T-cell (primary cell): Measurements from ENCODE around the gene TECPR2. TPM values are rescaled to one million over a fixed set of nuclear protein-coding genes. Genes with fewer than 3 reads are reported as not detected.

Source experiments
- ATAC-seq, 4 experiments: fragments of 200-7000 bp in 3 of 4; fragments of 150-1000 bp in 1 of 4; cut with Tn5 transposase; replicated peaks in 1 of 4; 1 replicate in 3 of 4; 2 replicates in 1 of 4; pipeline ENCODE4 v1.10.0; 2021; ENCODE audit warnings: moderate library complexity in 3 of 4, mild to moderate bottlenecking in 2 of 4, moderate number of reproducible peaks in 1 of 4
- CTCF ChIA-PET, 2 donors: fragments of 300-600 bp; sonication (Branson Sonifier 250); formaldehyde crosslinking; loops; one replicate each; lab custom pipeline; 2022; ENCODE audit warnings: antibody characterized with exemption in 2 of 2; lab: Charles Lee
- POLR2A ChIA-PET, 2 donors: fragments of 300-600 bp; sonication (Branson Sonifier 250); formaldehyde crosslinking; loops; one replicate each; lab custom pipeline; 2022; ENCODE audit warnings: antibody characterized with exemption in 2 of 2; lab: Charles Lee
- DNase-seq, 35 experiments: peaks; one replicate each; pipeline versions ENCODE4 v3.0.0 to v3.0.0-alpha.2; 2013 to 2023
- H3K27ac ChIP-seq: one replicate; pipeline ENCODE4 v1.5.1; 2013; ENCODE audit warnings: low read length
- H3K27me3 ChIP-seq, 2 experiments: replicated peaks in 1 of 2; 1 replicate in 1 of 2; 2 replicates in 1 of 2; pipeline versions ENCODE4 v1.6.1 to v1.7.0; 2013; ENCODE audit warnings: low read length in 1 of 2, mixed read lengths in 1 of 2; ENCODE audit not compliant: control insufficient read depth in 2 of 2, insufficient read depth in 2 of 2; ENCODE audit errors: extremely low read depth in 1 of 2
- H3K36me3 ChIP-seq, 2 donors: 1 replicate in 1 of 2; 2 replicates in 1 of 2; pipeline versions ENCODE4 v1.6.1 to v1.7.0; 2013; ENCODE audit warnings: low read length in 1 of 2; ENCODE audit not compliant: control insufficient read depth in 2 of 2, insufficient read depth in 1 of 2; ENCODE audit errors: extremely low read depth in 1 of 2
- H3K4me1 ChIP-seq, 2 experiments: 1 replicate in 1 of 2; 2 replicates in 1 of 2; pipeline versions ENCODE4 v1.6.1 to v1.7.0; 2013; ENCODE audit warnings: low read length in 2 of 2, mixed read lengths in 1 of 2; ENCODE audit not compliant: insufficient read depth in 2 of 2, control insufficient read depth in 1 of 2; ENCODE audit errors: extremely low read depth in 1 of 2
- H3K4me3 ChIP-seq, 2 donors: 1 replicate in 1 of 2; 2 replicates in 1 of 2; pipeline versions ENCODE4 v1.5.1 to v1.7.0; 2013; ENCODE audit warnings: mild to moderate bottlenecking in 2 of 2, low read length in 1 of 2, moderate library complexity in 1 of 2; ENCODE audit not compliant: control insufficient read depth in 1 of 2; ENCODE audit errors: extremely low read depth in 1 of 2
- H3K9me3 ChIP-seq: 2 replicates; pipeline ENCODE4 v1.7.0; 2013
- H3K27ac Mint-ChIP-seq, 2 donors: one replicate each; pipeline ENCODE4 v1.8.0; 2020 to 2021; ENCODE audit warnings: mild to moderate bottlenecking in 2 of 2, mixed read lengths in 2 of 2
- H3K27me3 Mint-ChIP-seq, 2 donors: one replicate each; pipeline ENCODE4 v1.8.0; 2021 to 2022; ENCODE audit warnings: mixed read lengths in 2 of 2
- H3K36me3 Mint-ChIP-seq: one replicate; pipeline ENCODE4 v1.8.0; 2021; ENCODE audit warnings: mixed read lengths
- H3K4me1 Mint-ChIP-seq, 3 donors: one replicate each; pipeline ENCODE4 v1.8.0; 2020 to 2022; ENCODE audit warnings: mixed read lengths in 3 of 3, mild to moderate bottlenecking in 1 of 3
- H3K4me3 Mint-ChIP-seq, 3 donors: one replicate each; pipeline ENCODE4 v1.8.0; 2020 to 2022; ENCODE audit warnings: mild to moderate bottlenecking in 3 of 3, mixed read lengths in 3 of 3, moderate library complexity in 3 of 3
- H3K9me3 Mint-ChIP-seq, 3 donors: one replicate each; pipeline ENCODE4 v1.8.0; 2020 to 2022; ENCODE audit warnings: mixed read lengths in 3 of 3
- WGBS: methylation state at CpG from one replicate; pipeline ENCODE4 v1.1.5; 2013; ENCODE audit warnings: missing lambda C conversion rate; ENCODE audit not compliant: insufficient coverage; 5-methylcytosine and 5-hydroxymethylcytosine counted together
- total RNA-seq, 35 experiments: library from RNA in 6 of 35; stranded (reverse) in 6 of 35; fragments of 120-200 nt in 1 of 35; gene quantifications; one replicate each; pipeline versions ENCODE4 v1.2.1 to v1.2.4 and lab custom pipeline; 2013 to 2026

The TECPR2 gene
- total RNA-seq, 5 donors from 2014 or later (not counting 1 experiment from before 2014, with no cell fraction given): 8.6 to 16.5 (median 10.8) TPM

DNA sequence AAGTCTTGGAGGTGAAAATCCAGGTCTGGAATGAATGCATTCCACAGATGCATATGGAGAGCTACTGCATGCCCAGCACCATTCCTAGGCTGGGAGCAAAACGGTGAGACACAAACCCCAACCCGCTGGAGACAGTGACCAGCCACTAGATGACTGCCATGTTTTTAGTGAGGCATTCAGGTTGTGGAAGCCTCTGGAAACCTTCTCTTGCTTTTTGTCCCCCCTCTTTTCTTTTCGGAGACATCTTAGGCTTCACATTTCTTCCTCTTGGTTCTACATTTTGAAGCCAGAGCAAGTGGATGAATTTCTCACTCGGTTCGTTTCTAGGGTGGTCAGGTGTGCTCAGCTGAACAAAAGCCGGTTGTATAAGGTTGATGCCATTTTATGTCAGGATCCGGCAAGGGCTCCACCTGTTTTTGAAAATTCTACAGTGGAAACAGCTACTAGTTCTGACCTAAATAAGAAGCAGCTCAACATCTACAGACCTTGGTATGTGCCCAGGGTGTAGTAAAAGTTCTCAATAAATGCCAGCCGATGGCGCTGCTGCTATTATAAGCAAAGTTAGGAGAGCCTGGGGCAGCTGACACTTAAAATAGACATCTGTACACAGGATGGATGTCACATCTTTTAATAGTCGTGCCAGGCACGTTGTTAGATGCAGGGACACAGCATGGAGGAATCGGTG is 45.0 kb upstream of the TECPR2 start:
- ATAC-seq (no peak), DNase-seq (peak in 11 of 35 experiments; percentile 7 to 52 (median 26))
- POLR2A ChIA-PET: interaction anchor here in 1 of 2 donors (0.7 to 1.6 kb wide), 3 partner anchors 10 to 15 kb away, joined by 3 to 12 read pairs (median 7); partner anchors contain the start of gene MOK
- Histone ChIP-seq H3K27me3 (no peaks in the 10 kb centered on the region), H3K4me3 (peak overlapping the region; percentile 55 to 62), H3K27ac (peak overlapping the region; percentile 56), H3K4me1 (peaks cover 28 to 58% of the 10 kb centered on the region in 2 experiments), H3K9me3 (no peaks in the 10 kb centered on the region), H3K36me3 (peaks cover 0 to 4% of the 10 kb centered on the region in 2 donors)
- Mint-ChIP-seq H3K36me3 (no peaks in the 10 kb centered on the region), H3K9me3 (no peaks in the 10 kb centered on the region), H3K4me1 (peaks cover 55 to 70% (median 68%) of the 10 kb centered on the region in 3 donors), H3K27me3 (peaks cover 0 to 2% of the 10 kb centered on the region in 2 donors), H3K4me3 (peak overlapping the region; percentile 94 to 95 (median 94)), H3K27ac (peak overlapping the region; percentile 93 to 96)
- 83% methylated on average over 9 of the region's 12 CpGs for WGBS
- CTCF ChIA-PET: interaction anchor here in 1 of 2 donors (2.8 kb wide), 1 partner anchor 13 kb away, joined by 28 read pairs; the partner anchor contains the start of gene MOK

DNA sequence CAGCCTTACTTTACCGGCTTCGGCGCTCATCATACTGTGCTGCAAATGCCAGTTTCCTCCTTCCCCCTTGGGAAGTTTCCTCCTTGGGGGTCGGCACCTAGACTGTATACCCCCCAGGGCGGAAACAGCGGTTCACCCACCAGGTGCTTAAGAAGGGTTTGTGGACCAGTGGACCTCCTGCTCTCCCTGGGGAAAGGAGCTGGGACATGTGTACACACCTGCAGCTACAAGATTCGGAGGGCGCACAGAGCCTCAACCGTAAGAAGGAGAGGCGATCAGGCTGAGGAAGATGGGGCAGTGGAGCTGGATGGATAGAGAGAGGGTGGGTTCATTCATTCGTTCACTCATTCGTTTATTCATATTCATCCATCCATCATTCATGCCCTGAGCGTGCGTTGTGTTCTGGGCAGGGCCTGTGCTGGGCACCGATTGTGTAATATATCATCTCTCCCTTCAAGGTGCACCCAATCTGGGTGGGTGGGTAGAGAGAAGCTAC is 43.9 kb upstream of the TECPR2 start:
- Mint-ChIP-seq H3K27ac (peak overlapping the region; percentile 96), H3K9me3 (no peaks in the 10 kb centered on the region), H3K4me3 (peak overlapping the region; percentile 94 to 95 (median 94)), H3K4me1 (peaks cover 52 to 74% (median 70%) of the 10 kb centered on the region in 3 donors), H3K27me3 (peaks cover 0 to 2% of the 10 kb centered on the region in 2 donors), H3K36me3 (no peaks in the 10 kb centered on the region)
- Histone ChIP-seq H3K4me3 (peak overlapping the region; percentile 86 to 99), H3K4me1 (peaks cover 28 to 53% of the 10 kb centered on the region in 2 experiments), H3K27ac (peak overlapping the region; percentile 95), H3K9me3 (no peaks in the 10 kb centered on the region), H3K27me3 (no peaks in the 10 kb centered on the region), H3K36me3 (peaks cover 0 to 4% of the 10 kb centered on the region in 2 donors)
- DNase-seq: peak in 1 of 35 experiments; percentile 14
- POLR2A ChIA-PET: interaction anchor here in 1 of 2 donors (0.6 to 1.6 kb wide), 2 partner anchors 14 to 44 kb away, joined by 6 to 7 read pairs; partner anchors contain the start of genes CINP, MOK and TECPR2
- 100% methylated on average over 3 of the region's 15 CpGs for WGBS
- CTCF ChIA-PET: interaction anchor here (1.2 to 2.8 kb wide), 2 partner anchors 14 kb away, joined by 3 to 28 read pairs; partner anchors contain the start of gene MOK (in 1 of the 2)
- no peak for ATAC-seq

DNA sequence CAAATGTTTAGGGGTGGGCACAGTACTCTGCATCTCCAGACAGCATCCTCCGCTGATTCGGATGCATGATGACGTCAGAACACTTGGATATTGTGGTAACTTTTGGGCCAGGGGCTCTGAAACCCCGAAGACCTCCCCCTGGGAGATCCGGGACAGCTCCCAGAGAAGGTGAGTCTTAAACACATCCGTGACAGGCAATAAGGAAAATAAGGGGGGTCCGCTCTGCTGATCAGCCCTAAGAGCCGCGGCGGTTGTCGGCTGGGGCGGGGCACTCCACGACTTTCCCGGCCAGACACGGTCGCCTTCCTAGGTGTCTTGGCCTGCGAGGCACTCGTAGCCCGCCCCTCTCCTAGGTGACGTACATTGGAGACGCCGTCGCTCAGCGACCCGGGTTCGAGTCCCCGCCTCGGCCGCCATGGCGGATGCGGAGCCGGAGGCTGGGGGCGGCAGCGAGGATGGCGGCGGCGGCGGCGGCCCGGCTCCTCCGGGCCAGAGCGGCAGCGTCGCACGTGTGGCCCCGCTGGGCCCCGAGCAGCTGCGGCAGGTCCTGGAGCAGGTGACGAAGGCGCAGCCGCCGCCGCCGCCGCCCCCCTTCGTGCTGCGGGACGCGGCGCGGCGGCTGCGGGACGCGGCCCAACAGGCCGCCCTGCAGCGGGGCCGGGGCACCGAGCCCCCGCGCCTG is 43.2 kb upstream of the TECPR2 start, which contains the start of gene ZNF839:
TSS of gene ZNF839 (plus strand) at position 396 of the 682 bp plus-strand sequence. CDS start at position 416, 20 bp downstream.
- Histone ChIP-seq H3K4me1 (peaks cover 28 to 49% of the 10 kb centered on the region in 2 experiments), H3K27me3 (no peaks in the 10 kb centered on the region), H3K4me3 (peak within 1 kb of the TSS; percentile 86 to 99), H3K27ac (peak within 1 kb of the TSS; percentile 95), H3K9me3 (no peaks in the 10 kb centered on the region), H3K36me3 (peaks cover 0 to 4% of the 10 kb centered on the region in 2 donors)
- Mint-ChIP-seq H3K4me3 (peak within 1 kb of the TSS; percentile 94 to 95 (median 94)), H3K9me3 (no peaks in the 10 kb centered on the region), H3K27me3 (peaks cover 0 to 2% of the 10 kb centered on the region in 2 donors), H3K36me3 (no peaks in the 10 kb centered on the region), H3K4me1 (peaks cover 45 to 67% (median 63%) of the 10 kb centered on the region in 3 donors), H3K27ac (peak within 1 kb of the TSS; percentile 96)
- under 1% methylated on average over 64 of the region's 71 CpGs for WGBS
- peak; percentile 71 to 76 (median 74) for ATAC-seq
- ChIA-PET POLR2A (interaction anchor here (0.6 to 1.6 kb wide), 4 partner anchors 11 to 162 kb away, joined by 3 to 7 read pairs (median 6); partner anchors contain the start of genes CINP (in 1 of the 2), MOK (in 1 of the 2) and TECPR2 (in 1 of the 2)), CTCF (interaction anchor here (1.2 to 1.5 kb wide), 2 partner anchors 14 to 15 kb away, joined by 3 read pairs; no protein-coding TSS in a partner anchor)
- peak; percentile 85 to 96 (median 91) for DNase-seq

DNA sequence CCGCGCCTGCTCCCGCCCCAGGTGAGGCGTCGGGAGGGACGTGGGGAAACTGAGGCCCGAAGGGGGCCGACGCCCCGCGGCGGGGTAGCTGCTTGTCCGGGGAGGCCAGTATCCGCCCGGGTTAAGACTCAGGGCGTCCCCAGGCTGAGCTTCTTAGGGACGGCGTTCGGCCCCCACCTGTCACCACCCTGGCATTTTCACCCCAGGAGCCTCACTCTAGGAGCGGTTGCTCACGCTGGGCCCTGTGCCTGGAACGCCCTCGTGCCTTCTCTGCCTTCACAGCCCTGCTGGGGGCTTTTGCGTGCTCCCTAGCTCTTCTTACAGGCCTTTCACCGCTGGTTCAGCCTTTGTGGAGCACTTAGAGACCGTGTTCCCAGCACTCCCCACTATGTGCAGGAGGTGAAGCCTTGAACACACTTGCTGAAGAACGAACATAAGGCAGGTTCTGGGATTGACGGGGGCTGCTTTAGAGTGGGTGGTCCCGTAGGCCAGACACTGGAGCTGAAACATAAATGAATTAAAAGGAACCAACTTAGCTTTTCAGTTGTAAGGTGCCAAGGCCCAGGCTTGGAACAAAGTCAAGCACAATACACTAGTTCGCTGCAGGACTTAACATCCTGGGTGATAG is 42.6 kb upstream of the TECPR2 start:
- H3K27me3 ChIP-seq: no peaks in the 10 kb centered on the region
- Mint-ChIP-seq H3K27me3 (peaks cover 0 to 2% of the 10 kb centered on the region in 2 donors), H3K27ac (peak overlapping the region; percentile 93 to 94), H3K4me3 (peak overlapping the region; percentile 80 to 95 (median 89)), H3K36me3 (no peaks in the 10 kb centered on the region), H3K9me3 (no peaks in the 10 kb centered on the region), H3K4me1 (peaks cover 43 to 61% (median 56%) of the 10 kb centered on the region in 3 donors)
- H3K4me1 ChIP-seq: peaks cover 28 to 46% of the 10 kb centered on the region in 2 experiments
- POLR2A ChIA-PET: interaction anchor here (0.6 kb wide), 2 partner anchors 12 to 163 kb away, joined by 3 to 5 read pairs; no protein-coding TSS in a partner anchor
- H3K36me3 ChIP-seq: peaks cover 0 to 4% of the 10 kb centered on the region in 2 donors
- H3K27ac ChIP-seq: peak overlapping the region; percentile 92
- ATAC-seq (peak; percentile 37 to 43 (median 40)), DNase-seq (peak in 33 of 35 experiments; percentile 11 to 69 (median 37))
- peak overlapping the region; percentile 70 to 99 for H3K4me3 ChIP-seq
- no peaks in the 10 kb centered on the region for H3K9me3 ChIP-seq
- WGBS: 5% methylated on average over 25 of the region's 30 CpGs
- CTCF ChIA-PET: interaction anchor here (0.5 to 1.5 kb wide), 3 partner anchors 14 to 360 kb away, joined by 3 to 4 read pairs (median 3); no protein-coding TSS in a partner anchor

DNA sequence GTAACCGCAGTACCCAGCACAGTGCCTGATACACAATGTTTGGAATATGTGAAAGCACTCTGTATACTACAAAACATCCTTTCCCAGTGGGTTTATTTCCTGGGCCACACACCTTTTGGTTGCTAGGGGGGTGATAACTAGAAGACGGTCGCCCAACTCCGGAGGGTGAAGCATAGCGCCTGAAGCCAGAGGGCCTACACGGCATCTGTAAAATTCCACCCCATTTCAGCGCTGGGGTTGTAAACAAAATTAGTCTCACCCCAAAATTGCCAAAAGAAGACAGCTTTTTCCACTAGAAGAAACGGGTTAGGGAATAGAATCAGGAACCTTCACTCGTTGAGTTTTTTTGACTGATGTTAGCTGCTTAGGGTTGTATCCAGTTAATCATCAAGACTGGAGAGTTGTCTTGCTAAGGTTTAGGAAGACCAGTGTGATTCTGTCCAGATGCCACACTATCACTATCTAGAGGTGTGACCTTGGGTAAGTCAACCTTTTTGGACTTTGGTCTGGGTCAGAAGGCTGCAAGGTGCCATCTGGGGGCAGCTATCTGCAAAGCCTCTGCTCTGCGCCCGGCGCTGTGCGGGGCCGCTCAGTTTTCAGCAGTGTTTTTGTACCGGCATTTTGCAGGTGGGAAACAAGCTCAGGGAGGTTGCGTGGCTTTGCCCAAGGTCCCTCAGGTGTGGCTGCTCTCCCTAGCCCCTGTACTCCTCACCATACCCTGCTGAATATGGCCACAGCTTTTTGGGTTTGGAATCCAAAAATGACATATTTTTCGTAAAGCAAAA is 41.9 kb upstream of the TECPR2 start:
- no peaks in the 10 kb centered on the region for H3K36me3 Mint-ChIP-seq
- 92% methylated on average over 10 of the region's 17 CpGs for WGBS
- ATAC-seq: no peak
- no peaks in the 10 kb centered on the region for H3K27me3 ChIP-seq
- H3K4me1 ChIP-seq: peaks cover 28 to 44% of the 10 kb centered on the region in 2 experiments
- no peaks in the 10 kb centered on the region for H3K9me3 Mint-ChIP-seq
- CTCF ChIA-PET: interaction anchor here (0.5 to 1.5 kb wide), 4 partner anchors 15 to 361 kb away, joined by 3 to 4 read pairs (median 4); no protein-coding TSS in a partner anchor
- H3K4me3 ChIP-seq: peak overlapping the region in 1 of 2 donors; percentile 70
- H3K27me3 Mint-ChIP-seq: peaks cover 0 to 2% of the 10 kb centered on the region in 2 donors
- peaks cover 0 to 4% of the 10 kb centered on the region in 2 donors for H3K36me3 ChIP-seq
- peak overlapping the region; percentile 80 to 95 (median 89) for H3K4me3 Mint-ChIP-seq
- DNase-seq: no peak
- POLR2A ChIA-PET: interaction anchor here in 1 of 2 donors (0.7 kb wide), 1 partner anchor 355 kb away, joined by 3 read pairs; no protein-coding TSS in a partner anchor
- H3K9me3 ChIP-seq: no peaks in the 10 kb centered on the region
- peak overlapping the region; percentile 93 to 94 for H3K27ac Mint-ChIP-seq
- peak overlapping the region; percentile 92 for H3K27ac ChIP-seq
- peaks cover 43 to 59% (median 52%) of the 10 kb centered on the region in 3 donors for H3K4me1 Mint-ChIP-seq
